Osteoblast (primary cell): ENCODE results near the gene ST6GALNAC5. TPM values are rescaled to one million over a fixed set of nuclear protein-coding genes. Genes with fewer than 3 reads are reported as not detected.
"Not testable (repeated sequence)": the region's sequence is repeated elsewhere in the genome, so short reads cannot be mapped to it uniquely, and the experiment has no call there.

ENCODE experiments used
- DNase-seq: peaks from one replicate; pipeline ENCODE4 v3.0.0; 2011; ENCODE audit warnings: low spot score, mixed read lengths; ENCODE audit not compliant: insufficient read length; ENCODE audit errors: missing footprints
- H2AFZ ChIP-seq: 2 replicates; pipeline ENCODE4 v1.6.0; 2011; ENCODE audit warnings: mild to moderate bottlenecking, low read length
- H3K27ac ChIP-seq: 2 replicates; pipeline ENCODE4 v1.5.1; 2011; ENCODE audit warnings: mild to moderate bottlenecking, low read depth, low read length, moderate library complexity
- H3K27me3 ChIP-seq: 2 replicates; pipeline ENCODE4 v1.6.0; 2012; ENCODE audit warnings: mild to moderate bottlenecking, control low read depth, inconsistent platforms, low read length, moderate library complexity; ENCODE audit not compliant: insufficient read depth
- H3K36me3 ChIP-seq: 2 replicates; pipeline ENCODE4 v1.5.1; 2011; ENCODE audit warnings: mild to moderate bottlenecking, low read length, control low read depth, moderate library complexity; ENCODE audit not compliant: insufficient read depth
- H3K4me1 ChIP-seq: 2 replicates; pipeline ENCODE4 v1.5.1; 2011; ENCODE audit warnings: mild to moderate bottlenecking, low read length, control low read depth, moderate library complexity; ENCODE audit not compliant: insufficient read depth
- H3K4me2 ChIP-seq: 2 replicates; pipeline ENCODE4 v1.6.0; 2011; ENCODE audit warnings: mild to moderate bottlenecking, low read length; ENCODE audit not compliant: insufficient read depth
- H3K4me3 ChIP-seq: fragments of 200-600 bp; sonication (generic); 3 replicates; pipeline ENCODE4 v1.5.1; 2012; ENCODE audit warnings: mild to moderate bottlenecking, low read length, inconsistent platforms; ENCODE audit not compliant: insufficient read depth
- H3K79me2 ChIP-seq: 2 replicates; pipeline ENCODE4 v1.6.0; 2012; ENCODE audit warnings: mild to moderate bottlenecking, low read length, control low read depth, inconsistent platforms; ENCODE audit not compliant: insufficient read depth
- H3K9me3 ChIP-seq: 2 replicates; pipeline ENCODE4 v1.5.1; 2011; ENCODE audit warnings: low read depth, low read length, control low read depth
- H4K20me1 ChIP-seq: 2 replicates; pipeline ENCODE4 v1.6.0; 2012; ENCODE audit warnings: mild to moderate bottlenecking, low read length, control low read depth; ENCODE audit not compliant: insufficient read depth
- total RNA-seq: library from RNA; depleted of rRNA; stranded (reverse); fragments of >200 nt; gene quantifications from 2 replicates; pipeline ENCODE4 v1.2.3, GENCODE V29; 2012
- TF ChIP-seq, protein P1 (sequence below): IDR thresholded peaks from 2 replicates; pipeline ENCODE4 v1.5.1; 2011; ENCODE audit warnings: mild to moderate bottlenecking, low read depth, low read length, moderate library complexity; ENCODE audit errors: extremely low read depth

ST6GALNAC5 gene
- 0.88 and 1.1 TPM in 2 replicates for total RNA-seq

DNA sequence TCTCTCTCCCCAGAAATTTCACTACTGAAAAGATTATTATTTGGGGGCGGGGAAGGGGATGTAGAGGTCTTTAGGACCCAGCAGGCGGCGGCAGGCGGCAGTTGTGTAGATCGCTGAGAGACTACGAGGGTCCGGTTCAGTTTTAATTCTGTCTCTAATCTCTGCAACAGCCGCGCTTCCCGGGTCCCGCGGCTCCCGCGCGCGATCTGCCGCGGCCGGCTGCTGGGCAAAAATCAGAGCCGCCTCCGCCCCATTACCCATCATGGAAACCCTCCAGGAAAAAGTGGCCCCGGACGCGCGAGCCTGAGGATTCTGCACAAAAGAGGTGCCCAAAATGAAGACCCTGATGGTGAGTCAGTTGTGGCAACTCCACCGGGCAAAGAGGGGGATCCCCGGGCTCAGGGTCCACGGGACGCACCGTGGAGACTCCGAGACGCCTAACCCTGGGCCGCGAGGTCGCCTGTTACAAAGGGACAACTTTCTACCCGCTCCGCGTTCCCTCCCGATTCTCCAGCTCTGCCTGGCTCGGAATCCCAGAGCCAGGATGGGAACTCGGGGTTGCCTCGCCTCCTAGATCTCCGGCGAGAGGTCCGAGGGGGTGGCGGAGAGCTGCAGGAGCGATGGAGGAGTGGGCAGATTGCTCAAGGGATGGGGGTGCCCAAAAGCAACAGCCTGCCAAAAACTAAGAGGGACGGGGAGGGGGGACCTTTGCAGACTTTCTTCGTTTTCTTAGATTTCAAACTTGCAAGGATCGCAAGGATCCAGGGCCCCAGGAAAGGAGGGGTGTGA lies at the start of gene ST6GALNAC5:
Gene ST6GALNAC5 (plus strand): TSS at position 139 of the 789 bp plus-strand sequence.
- peak; percentile 73 for DNase-seq

DNA sequence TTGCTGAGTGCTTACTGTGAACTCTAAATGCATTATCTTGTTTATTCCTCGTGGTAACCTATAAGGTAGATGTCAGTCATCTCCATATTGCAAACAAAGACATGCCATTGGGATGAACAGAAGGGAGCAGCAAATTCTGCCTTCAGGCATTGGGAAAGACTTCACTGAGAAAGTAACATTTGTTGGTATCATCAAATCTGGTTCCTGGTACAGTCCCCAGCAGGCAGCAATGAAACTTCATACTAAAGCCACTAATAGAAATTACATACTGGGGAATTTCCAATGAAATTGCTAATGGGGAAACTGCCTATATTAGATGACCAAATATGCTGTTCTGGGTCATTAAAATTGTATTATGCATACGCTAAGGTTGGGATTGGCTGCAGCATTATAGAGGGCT lies 47.3 kb upstream of the ST6GALNAC5 start:
- Histone ChIP-seq H3K27ac (no peak overlapping the region), H3K4me1 (no peaks in the 10 kb centered on the region), H4K20me1 (no peaks in the 10 kb centered on the region), H3K4me3 (no peak overlapping the region), H3K9me3 (no peaks in the 10 kb centered on the region), H3K36me3 (no peaks in the 10 kb centered on the region), H3K4me2 (no peak overlapping the region), H2AFZ (no peak overlapping the region), H3K27me3 (no peaks in the 10 kb centered on the region), H3K79me2 (no peaks in the 10 kb centered on the region)
- TF ChIP-seq, protein P1, sequence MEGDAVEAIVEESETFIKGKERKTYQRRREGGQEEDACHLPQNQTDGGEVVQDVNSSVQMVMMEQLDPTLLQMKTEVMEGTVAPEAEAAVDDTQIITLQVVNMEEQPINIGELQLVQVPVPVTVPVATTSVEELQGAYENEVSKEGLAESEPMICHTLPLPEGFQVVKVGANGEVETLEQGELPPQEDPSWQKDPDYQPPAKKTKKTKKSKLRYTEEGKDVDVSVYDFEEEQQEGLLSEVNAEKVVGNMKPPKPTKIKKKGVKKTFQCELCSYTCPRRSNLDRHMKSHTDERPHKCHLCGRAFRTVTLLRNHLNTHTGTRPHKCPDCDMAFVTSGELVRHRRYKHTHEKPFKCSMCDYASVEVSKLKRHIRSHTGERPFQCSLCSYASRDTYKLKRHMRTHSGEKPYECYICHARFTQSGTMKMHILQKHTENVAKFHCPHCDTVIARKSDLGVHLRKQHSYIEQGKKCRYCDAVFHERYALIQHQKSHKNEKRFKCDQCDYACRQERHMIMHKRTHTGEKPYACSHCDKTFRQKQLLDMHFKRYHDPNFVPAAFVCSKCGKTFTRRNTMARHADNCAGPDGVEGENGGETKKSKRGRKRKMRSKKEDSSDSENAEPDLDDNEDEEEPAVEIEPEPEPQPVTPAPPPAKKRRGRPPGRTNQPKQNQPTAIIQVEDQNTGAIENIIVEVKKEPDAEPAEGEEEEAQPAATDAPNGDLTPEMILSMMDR = no peak
- no peak for DNase-seq

More for the DNA sequence above, at the start of gene ST6GALNAC5:
- Histone ChIP-seq H3K36me3 (no peaks in the 10 kb centered on the region), H3K27me3 (peaks cover 56% of the 10 kb centered on the region), H3K27ac (no peak within 1 kb of the TSS), H2AFZ (peak within 1 kb of the TSS; percentile 68), H3K79me2 (no peaks in the 10 kb centered on the region), H4K20me1 (no peaks in the 10 kb centered on the region), H3K9me3 (no peaks in the 10 kb centered on the region), H3K4me3 (peak within 1 kb of the TSS; percentile 57), H3K4me1 (peaks cover 8% of the 10 kb centered on the region), H3K4me2 (peak within 1 kb of the TSS; percentile 79)
- TF ChIP-seq, protein P1 = no peak

DNA sequence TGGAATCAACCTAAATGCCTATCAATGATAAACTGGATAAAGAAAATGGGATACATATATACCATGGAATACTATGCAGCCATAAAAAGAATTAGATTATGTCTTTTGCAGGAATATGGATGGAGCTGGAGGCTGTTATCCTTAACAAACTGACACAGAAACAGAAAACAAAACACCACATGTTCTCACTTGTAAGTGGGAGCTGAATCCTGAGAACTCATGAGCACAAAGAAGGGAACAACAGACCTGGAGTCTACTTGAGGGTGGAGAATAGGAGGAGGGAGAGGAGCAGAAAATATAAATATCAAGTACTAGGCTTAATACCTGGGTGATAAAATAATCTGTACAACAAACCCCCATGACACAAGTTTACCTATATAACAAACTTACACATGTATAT lies 44.3 kb upstream of the ST6GALNAC5 start:
- H4K20me1 ChIP-seq, H3K4me1 ChIP-seq, H3K36me3 ChIP-seq, H3K4me2 ChIP-seq, H3K79me2 ChIP-seq, H3K9me3 ChIP-seq, H3K4me3 ChIP-seq, DNase-seq, H3K27ac ChIP-seq, H3K27me3 ChIP-seq, H2AFZ ChIP-seq: not testable (repeated sequence)

DNA sequence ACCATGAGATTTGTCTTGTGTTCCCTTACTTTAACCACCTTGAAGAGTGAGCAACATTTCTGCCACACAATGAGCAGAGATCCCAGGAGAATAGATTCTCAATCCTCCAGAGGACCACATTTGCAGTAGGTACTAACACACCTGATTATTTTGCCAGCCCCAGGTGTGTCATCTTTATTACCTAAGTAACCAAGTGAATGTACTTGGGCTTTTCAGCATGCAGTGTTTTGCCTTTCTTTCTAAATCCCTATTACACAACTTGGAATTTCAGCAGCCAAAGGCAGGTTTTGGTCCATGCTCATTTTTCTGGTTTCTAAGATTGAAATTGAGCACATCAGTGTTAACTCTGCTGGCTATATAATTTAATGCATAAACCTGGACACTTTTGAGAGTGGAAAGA lies 43.2 kb upstream of the ST6GALNAC5 start:
- Histone ChIP-seq H3K9me3 (no peaks in the 10 kb centered on the region), H3K36me3 (no peaks in the 10 kb centered on the region), H3K27ac (no peak overlapping the region), H3K27me3 (no peaks in the 10 kb centered on the region), H2AFZ (no peak overlapping the region), H3K4me2 (no peak overlapping the region), H3K79me2 (no peaks in the 10 kb centered on the region), H4K20me1 (no peaks in the 10 kb centered on the region), H3K4me3 (no peak overlapping the region), H3K4me1 (no peaks in the 10 kb centered on the region)
- no peak for DNase-seq
- TF ChIP-seq, protein P1 = no peak
